CD14-positive monocyte (primary cell): ENCODE measurements around the gene ERBB4. TPM values are rescaled to one million over a fixed set of nuclear protein-coding genes. Genes with fewer than 3 reads are reported as not detected.

ENCODE experiments used
- DNase-seq, 3 donors: peaks; one replicate each; pipeline ENCODE4 v3.0.0-alpha.2; 2011 to 2022
- H2AFZ ChIP-seq: 2 replicates; pipeline ENCODE4 v1.6.0; 2012; ENCODE audit warnings: mild to moderate bottlenecking, low read depth, low read length, inconsistent platforms; ENCODE audit not compliant: insufficient read depth, poor library complexity, severe bottlenecking
- H3K27ac ChIP-seq, 2 donors: 1 replicate in 1 of 2; 2 replicates in 1 of 2; pipeline ENCODE4 v1.5.1; 2012 to 2013; ENCODE audit warnings: low read length in 2 of 2, control low read depth in 1 of 2, inconsistent platforms in 1 of 2, low read depth in 1 of 2, mild to moderate bottlenecking in 1 of 2
- H3K27me3 ChIP-seq, 2 donors: one replicate each; pipeline versions ENCODE4 v1.6.0 to v1.6.1; 2011 to 2013; ENCODE audit warnings: low read length in 2 of 2; ENCODE audit not compliant: control insufficient read depth in 2 of 2, insufficient read depth in 2 of 2
- H3K36me3 ChIP-seq, 2 donors: replicated peaks in 1 of 2; 1 replicate in 1 of 2; 2 replicates in 1 of 2; pipeline versions ENCODE4 v1.5.1 to v1.6.1; 2012 to 2013; ENCODE audit warnings: low read length in 2 of 2, control low read depth in 1 of 2, inconsistent platforms in 1 of 2, mild to moderate bottlenecking in 1 of 2; ENCODE audit not compliant: insufficient read depth in 2 of 2, control insufficient read depth in 1 of 2
- H3K4me1 ChIP-seq, 2 donors: 1 replicate in 1 of 2; 2 replicates in 1 of 2; pipeline versions ENCODE4 v1.5.1 to v1.6.1; 2012 to 2013; ENCODE audit warnings: low read length in 2 of 2, control low read depth in 1 of 2, inconsistent platforms in 1 of 2, mild to moderate bottlenecking in 1 of 2, moderate library complexity in 1 of 2; ENCODE audit not compliant: insufficient read depth in 2 of 2, control insufficient read depth in 1 of 2
- H3K4me2 ChIP-seq: replicated peaks from 2 replicates; pipeline ENCODE3; 2012; ENCODE audit warnings: low read length, moderate library complexity, mild to moderate bottlenecking; ENCODE audit not compliant: poor library complexity, severe bottlenecking; ENCODE audit errors: extremely low read depth
- H3K4me3 ChIP-seq, 3 experiments: fragments of 200-600 bp in 1 of 3; sonication (generic) in 1 of 3; replicated peaks in 1 of 3; 1 replicate in 2 of 3; 2 replicates in 1 of 3; pipeline ENCODE4 v1.5.1; 2011 to 2013; ENCODE audit warnings: low read length in 3 of 3, mild to moderate bottlenecking in 3 of 3, control low read depth in 2 of 3, low read depth in 2 of 3, inconsistent platforms in 1 of 3, moderate library complexity in 1 of 3
- H3K79me2 ChIP-seq: 2 replicates; pipeline ENCODE4 v1.6.0; 2012; ENCODE audit warnings: mild to moderate bottlenecking, control low read depth, inconsistent platforms, low read length, moderate library complexity; ENCODE audit not compliant: insufficient read depth
- H3K9ac ChIP-seq: 2 replicates; pipeline ENCODE4 v1.6.0; 2017; ENCODE audit warnings: low read length, mild to moderate bottlenecking; ENCODE audit not compliant: insufficient read depth, poor library complexity, severe bottlenecking
- H3K9me3 ChIP-seq, 2 donors: replicated peaks in 1 of 2; 1 replicate in 1 of 2; 2 replicates in 1 of 2; pipeline versions ENCODE4 v1.5.1 to v1.6.1; 2012 to 2013; ENCODE audit warnings: low read length in 2 of 2, control low read depth in 1 of 2; ENCODE audit not compliant: control insufficient read depth in 1 of 2, insufficient read depth in 1 of 2
- H4K20me1 ChIP-seq: 2 replicates; pipeline ENCODE4 v1.6.0; 2012; ENCODE audit warnings: mild to moderate bottlenecking, low read length, control low read depth, moderate library complexity; ENCODE audit not compliant: insufficient read depth
- H3K27ac Mint-ChIP-seq, 7 donors: one replicate each; pipeline ENCODE4 v1.8.0; 2020; ENCODE audit warnings: mild to moderate bottlenecking in 7 of 7, mixed read lengths in 7 of 7, moderate library complexity in 6 of 7, inconsistent platforms in 2 of 7
- H3K27me3 Mint-ChIP-seq, 3 donors: one replicate each; pipeline ENCODE4 v1.8.0; 2021 to 2022; ENCODE audit warnings: low read depth in 3 of 3, mild to moderate bottlenecking in 3 of 3, mixed read lengths in 3 of 3, moderate library complexity in 3 of 3, inconsistent platforms in 1 of 3
- H3K36me3 Mint-ChIP-seq, 2 donors: one replicate each; pipeline ENCODE4 v1.8.0; 2020; ENCODE audit warnings: mixed read lengths in 2 of 2, inconsistent platforms in 1 of 2, mild to moderate bottlenecking in 1 of 2
- H3K4me1 Mint-ChIP-seq: one replicate; pipeline ENCODE4 v1.8.0; 2020; ENCODE audit warnings: mild to moderate bottlenecking, mixed read lengths
- H3K4me3 Mint-ChIP-seq, 2 donors: one replicate each; pipeline ENCODE4 v1.8.0; 2020; ENCODE audit warnings: mild to moderate bottlenecking in 2 of 2, mixed read lengths in 2 of 2, moderate library complexity in 1 of 2
- H3K9me3 Mint-ChIP-seq, 7 donors: one replicate each; pipeline ENCODE4 v1.8.0; 2020 to 2022; ENCODE audit warnings: mixed read lengths in 7 of 7, mild to moderate bottlenecking in 6 of 7, moderate library complexity in 6 of 7, inconsistent platforms in 2 of 7
- WGBS: methylation state at CpG from one replicate; pipeline ENCODE4 v1.1.5; 2013; ENCODE audit warnings: missing lambda C conversion rate; ENCODE audit not compliant: insufficient coverage; 5-methylcytosine and 5-hydroxymethylcytosine counted together
- intact Hi-C, 2 donors: fragments of 100-400 bp; cut with micrococcal nuclease; formaldehyde crosslinking; loops; one replicate each; pipeline versions ENCODE4 v1.15.0 to v1.15.1; 2023
- polyA plus RNA-seq, 3 donors: library from polyadenylated mRNA; depleted of rRNA in 1 of 3; unstranded in 2 of 3; stranded (reverse) in 1 of 3; fragments of 300-500 nt in 2 of 3; fragments of >200 nt in 1 of 3; fragmentation: Illumina TruSeq in 2 of 3; gene quantifications; 1 replicate in 2 of 3; 2 replicates in 1 of 3; pipeline ENCODE4 v1.2.3, GENCODE V29; 2012 to 2021
- TF ChIP-seq, protein P1 (sequence below): fragments of 200-600 bp; IDR thresholded peaks from one replicate; pipeline ENCODE4 v1.8.0; 2022; ENCODE audit warnings: antibody characterized with exemption, mild to moderate bottlenecking

Gene ERBB4
- polyA plus RNA-seq, 3 donors: not detected

DNA sequence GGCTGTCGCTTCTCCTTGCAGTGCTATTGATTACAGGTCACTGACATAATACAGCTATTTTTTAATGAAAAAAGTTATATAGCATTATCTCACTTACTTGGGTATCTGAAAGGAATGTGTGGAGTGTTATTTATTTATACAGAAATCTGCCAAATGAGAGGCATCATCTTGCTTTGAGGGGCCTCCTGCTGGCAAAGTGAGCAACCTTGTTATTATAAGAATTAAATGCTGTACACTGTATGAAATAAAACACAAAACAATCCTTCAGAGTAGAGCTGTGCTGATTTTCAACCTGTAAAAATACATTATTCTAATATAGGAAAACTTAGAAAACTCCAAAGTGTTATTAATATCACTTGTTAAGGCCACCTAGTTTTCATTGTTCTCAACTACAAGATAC, 20.9 kb downstream of the ERBB4 start:
- Histone ChIP-seq H3K79me2 (no peaks in the 10 kb centered on the region), H2AFZ (no peak overlapping the region), H3K27ac (no peak overlapping the region), H3K4me2 (no peak overlapping the region), H3K9me3 (no peaks in the 10 kb centered on the region), H3K9ac (no peak overlapping the region), H3K4me3 (no peak overlapping the region), H3K36me3 (no peaks in the 10 kb centered on the region), H3K27me3 (no peaks in the 10 kb centered on the region), H4K20me1 (no peaks in the 10 kb centered on the region), H3K4me1 (no peaks in the 10 kb centered on the region)
- Mint-ChIP-seq H3K27ac (no peak overlapping the region), H3K27me3 (peaks cover 0 to 2% (median 0%) of the 10 kb centered on the region in 3 donors), H3K4me1 (no peaks in the 10 kb centered on the region), H3K9me3 (no peaks in the 10 kb centered on the region), H3K36me3 (no peaks in the 10 kb centered on the region), H3K4me3 (no peak overlapping the region)
- WGBS: no CpG with 5 or more reads among the region's 1 CpG
- DNase-seq: no peak
- TF ChIP-seq, protein P1, sequence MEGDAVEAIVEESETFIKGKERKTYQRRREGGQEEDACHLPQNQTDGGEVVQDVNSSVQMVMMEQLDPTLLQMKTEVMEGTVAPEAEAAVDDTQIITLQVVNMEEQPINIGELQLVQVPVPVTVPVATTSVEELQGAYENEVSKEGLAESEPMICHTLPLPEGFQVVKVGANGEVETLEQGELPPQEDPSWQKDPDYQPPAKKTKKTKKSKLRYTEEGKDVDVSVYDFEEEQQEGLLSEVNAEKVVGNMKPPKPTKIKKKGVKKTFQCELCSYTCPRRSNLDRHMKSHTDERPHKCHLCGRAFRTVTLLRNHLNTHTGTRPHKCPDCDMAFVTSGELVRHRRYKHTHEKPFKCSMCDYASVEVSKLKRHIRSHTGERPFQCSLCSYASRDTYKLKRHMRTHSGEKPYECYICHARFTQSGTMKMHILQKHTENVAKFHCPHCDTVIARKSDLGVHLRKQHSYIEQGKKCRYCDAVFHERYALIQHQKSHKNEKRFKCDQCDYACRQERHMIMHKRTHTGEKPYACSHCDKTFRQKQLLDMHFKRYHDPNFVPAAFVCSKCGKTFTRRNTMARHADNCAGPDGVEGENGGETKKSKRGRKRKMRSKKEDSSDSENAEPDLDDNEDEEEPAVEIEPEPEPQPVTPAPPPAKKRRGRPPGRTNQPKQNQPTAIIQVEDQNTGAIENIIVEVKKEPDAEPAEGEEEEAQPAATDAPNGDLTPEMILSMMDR: no peak
- intact Hi-C loops: no loop called here

DNA sequence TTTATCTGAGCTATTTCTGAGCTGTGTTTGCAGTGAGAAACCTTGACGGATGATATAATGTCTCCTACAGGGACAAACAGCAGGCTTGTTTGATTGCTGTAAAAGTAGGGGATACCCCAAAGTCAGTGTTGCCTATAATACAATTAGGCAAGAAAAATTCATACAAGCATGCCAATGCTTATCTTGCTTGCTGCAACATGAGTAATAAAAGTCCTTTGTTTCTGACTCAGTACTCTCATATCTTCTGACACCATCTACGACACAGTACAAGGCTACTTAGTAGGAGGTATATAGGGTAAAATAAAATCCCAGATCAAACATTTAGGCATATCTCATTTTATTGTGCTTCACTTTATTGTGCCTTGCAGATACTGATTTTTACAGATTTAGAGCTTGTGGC, 33.0 kb downstream of the ERBB4 start:
- Histone ChIP-seq H3K36me3 (no peaks in the 10 kb centered on the region), H3K4me3 (no peak overlapping the region), H4K20me1 (no peaks in the 10 kb centered on the region), H3K9me3 (no peaks in the 10 kb centered on the region), H3K9ac (no peak overlapping the region), H3K4me2 (no peak overlapping the region), H3K27ac (no peak overlapping the region), H2AFZ (no peak overlapping the region), H3K4me1 (no peaks in the 10 kb centered on the region), H3K27me3 (no peaks in the 10 kb centered on the region), H3K79me2 (no peaks in the 10 kb centered on the region)
- intact Hi-C loops: no loop called here
- Mint-ChIP-seq H3K4me1 (no peaks in the 10 kb centered on the region), H3K27me3 (peaks cover 0 to 2% (median 0%) of the 10 kb centered on the region in 3 donors), H3K36me3 (no peaks in the 10 kb centered on the region), H3K27ac (no peak overlapping the region), H3K9me3 (peaks cover 0 to 2% (median 0%) of the 10 kb centered on the region in 7 donors), H3K4me3 (no peak overlapping the region)
- TF ChIP-seq, protein P1: no peak
- no CpG with 5 or more reads among the region's 2 CpGs for WGBS
- no peak for DNase-seq
